ENCODE measurements around the gene BCL2L1. TPM values are rescaled to one million over a fixed set of nuclear protein-coding genes. Genes with fewer than 3 reads are reported as not detected.
"Not testable (repeated sequence)": the region's sequence is repeated elsewhere in the genome, so short reads cannot be mapped to it uniquely, and the experiment has no call there.

BCL2L1 gene
- total RNA-seq, 1 donor from 2014 or later: 141 TPM

GRCh38 chr20:31677553-31678260 is 45.0 kb downstream of the BCL2L1 start:
- intact Hi-C loops (cut with micrococcal nuclease): no loop called here

DNA sequence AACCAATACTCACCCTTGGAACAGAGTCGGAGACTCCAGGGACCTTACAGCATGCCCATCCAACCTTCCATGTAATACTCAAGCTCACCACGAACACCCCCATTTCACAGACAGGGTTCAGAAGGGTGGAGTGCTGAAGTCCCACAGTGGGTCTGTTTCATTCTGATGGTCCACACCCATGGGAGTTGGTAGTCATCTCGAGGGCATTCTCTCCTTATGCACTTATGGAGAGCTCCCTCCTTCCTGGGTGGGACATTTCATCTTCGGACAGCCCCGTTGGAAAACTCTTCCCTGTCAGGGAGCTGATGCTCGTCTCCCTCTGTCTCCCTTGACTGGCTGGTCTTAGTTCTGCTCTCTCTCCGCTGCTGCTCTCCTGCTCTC is 46.1 kb downstream of the BCL2L1 start:
- intact Hi-C loops (cut with micrococcal nuclease): no loop called here

DNA sequence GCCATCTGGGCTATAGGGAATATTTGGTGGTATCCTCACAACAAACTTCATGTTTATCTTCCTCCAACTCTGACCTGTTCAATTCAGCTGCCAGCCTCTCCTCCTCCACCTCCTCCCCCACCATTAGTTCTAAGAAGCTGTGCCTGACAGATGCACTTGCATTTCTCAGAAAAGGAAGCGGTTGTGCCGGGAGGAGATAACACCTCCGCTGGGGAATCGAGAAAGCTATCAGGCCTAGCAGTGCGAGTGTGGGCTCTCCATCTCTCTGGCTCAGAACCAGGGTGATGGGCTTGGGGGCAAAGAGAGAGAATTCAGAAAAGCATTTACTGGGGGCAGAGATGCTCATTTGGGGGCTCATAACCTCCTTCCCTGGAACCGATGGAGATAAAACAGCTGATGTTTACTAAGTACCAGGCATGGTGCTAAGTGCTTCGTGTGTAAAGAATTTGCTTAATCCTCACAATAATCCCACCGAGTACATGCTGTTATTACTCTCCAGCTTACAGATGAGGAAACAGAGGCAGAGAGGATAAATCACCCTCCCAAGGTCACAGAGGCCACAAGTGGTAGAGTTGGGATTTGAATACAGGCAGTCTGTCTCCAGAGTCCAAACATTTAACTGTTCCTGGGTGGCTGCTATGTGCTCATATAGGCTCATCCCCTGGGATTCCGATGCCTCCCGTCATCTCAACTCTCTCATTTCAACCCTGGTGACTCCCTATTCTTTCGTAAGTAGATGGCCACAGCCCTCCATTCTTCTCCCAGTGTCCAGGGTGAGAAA is 46.6 kb downstream of the BCL2L1 start:
- intact Hi-C loops (cut with micrococcal nuclease): loop anchor here (1.0 kb wide), 6 partner anchors 8 to 63 kb away; partner anchors contain the start of genes BCL2L1 and TPX2

- intact Hi-C loops (cut with micrococcal nuclease): loop anchor here (1.0 kb wide), 7 partner anchors 9 to 64 kb away; partner anchors contain the start of genes BCL2L1 and TPX2
These were observed 47.5 kb downstream of the BCL2L1 start for GRCh38 chr20:31674895-31675827.

GRCh38 chr20:31673943-31674463 is 48.7 kb downstream of the BCL2L1 start:
- intact Hi-C loops (cut with micrococcal nuclease): loop anchor here (1.0 kb wide), 1 partner anchor 8 kb away; no protein-coding TSS in a partner anchor

DNA sequence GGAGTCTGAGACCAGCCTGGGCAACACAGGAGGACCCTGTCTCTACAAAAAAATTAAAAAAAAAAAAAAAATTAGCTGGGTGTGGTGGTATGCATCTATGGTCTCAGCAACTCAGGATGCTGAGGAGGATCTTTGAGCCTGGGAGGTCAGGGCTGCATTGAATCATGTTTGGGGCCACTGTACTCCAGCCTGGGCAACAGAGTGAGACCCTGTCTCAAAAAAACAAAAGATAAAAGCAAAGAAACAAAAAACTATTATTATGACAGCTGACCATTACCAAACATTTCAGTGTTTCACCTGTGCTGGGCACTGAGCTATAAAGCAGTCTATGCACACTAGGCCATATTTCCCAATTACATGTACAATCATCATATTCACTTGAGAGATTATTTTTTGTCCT is 49.2 kb downstream of the BCL2L1 start:
- intact Hi-C loops (cut with micrococcal nuclease): no loop called here

DNA sequence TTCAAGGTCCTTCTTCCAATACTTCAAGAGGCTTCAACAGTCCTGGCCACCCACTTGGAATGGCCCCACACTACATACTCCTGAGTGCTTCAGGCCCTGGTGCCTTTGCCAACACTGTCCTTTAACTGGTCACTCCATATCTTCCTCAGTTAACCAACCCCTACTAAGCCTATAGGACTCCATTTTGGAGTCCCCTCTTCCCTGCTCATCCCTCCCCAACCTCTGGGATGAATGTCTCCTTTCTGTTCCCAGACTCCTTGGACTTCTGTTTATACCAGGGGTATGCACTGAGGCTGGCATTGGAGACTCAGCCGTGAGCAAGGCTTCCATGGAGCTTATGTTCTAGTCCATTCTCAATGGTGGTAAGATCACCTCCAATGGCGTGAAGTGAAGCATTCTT is 51.3 kb downstream of the BCL2L1 start:
- intact Hi-C loops (cut with micrococcal nuclease): no loop called here

- intact Hi-C loops (cut with micrococcal nuclease): no loop called here
These were observed 52.1 kb downstream of the BCL2L1 start for GRCh38 chr20:31670371-31671228.

DNA sequence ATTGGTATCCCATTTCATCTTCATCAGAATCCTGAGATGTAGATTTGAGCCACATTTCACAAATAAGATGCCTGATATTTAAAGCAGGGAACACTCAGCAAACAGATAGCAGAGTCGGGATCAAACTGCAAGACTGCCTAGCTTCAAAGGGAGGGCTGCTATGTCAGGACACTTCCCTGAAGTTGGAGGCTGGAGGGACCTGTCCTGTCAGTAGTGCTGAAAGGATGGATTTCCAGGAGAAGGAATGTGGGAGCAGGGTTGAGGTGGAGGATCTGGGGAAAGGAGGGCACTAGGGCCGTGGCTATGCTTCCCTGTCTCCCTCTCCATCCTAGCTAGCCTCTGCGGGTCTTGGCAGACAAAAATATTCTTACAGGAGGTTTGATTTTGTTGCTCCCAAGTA is 52.8 kb downstream of the BCL2L1 start:
- intact Hi-C loops (cut with micrococcal nuclease): no loop called here

DNA sequence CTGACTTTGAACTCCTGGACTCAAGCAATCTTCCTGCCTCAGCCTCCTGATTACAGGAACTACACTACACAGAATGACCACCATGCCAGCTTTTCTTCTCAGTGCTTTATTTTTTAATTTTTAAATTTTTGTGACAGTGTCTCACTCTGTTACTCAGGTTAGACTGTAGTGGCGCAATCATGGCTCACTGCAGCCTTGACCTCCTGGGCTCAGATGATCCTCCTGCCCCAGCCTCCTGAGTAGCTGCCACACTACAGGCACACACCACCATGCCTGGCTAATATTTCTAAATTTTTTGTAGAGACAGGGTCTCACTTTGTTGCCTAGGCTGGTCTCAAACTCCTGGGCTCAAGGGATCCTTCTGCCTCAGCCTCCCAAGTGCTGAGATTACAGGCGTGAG is 53.7 kb downstream of the BCL2L1 start:
- intact Hi-C loops (cut with micrococcal nuclease): not testable (repeated sequence)

DNA sequence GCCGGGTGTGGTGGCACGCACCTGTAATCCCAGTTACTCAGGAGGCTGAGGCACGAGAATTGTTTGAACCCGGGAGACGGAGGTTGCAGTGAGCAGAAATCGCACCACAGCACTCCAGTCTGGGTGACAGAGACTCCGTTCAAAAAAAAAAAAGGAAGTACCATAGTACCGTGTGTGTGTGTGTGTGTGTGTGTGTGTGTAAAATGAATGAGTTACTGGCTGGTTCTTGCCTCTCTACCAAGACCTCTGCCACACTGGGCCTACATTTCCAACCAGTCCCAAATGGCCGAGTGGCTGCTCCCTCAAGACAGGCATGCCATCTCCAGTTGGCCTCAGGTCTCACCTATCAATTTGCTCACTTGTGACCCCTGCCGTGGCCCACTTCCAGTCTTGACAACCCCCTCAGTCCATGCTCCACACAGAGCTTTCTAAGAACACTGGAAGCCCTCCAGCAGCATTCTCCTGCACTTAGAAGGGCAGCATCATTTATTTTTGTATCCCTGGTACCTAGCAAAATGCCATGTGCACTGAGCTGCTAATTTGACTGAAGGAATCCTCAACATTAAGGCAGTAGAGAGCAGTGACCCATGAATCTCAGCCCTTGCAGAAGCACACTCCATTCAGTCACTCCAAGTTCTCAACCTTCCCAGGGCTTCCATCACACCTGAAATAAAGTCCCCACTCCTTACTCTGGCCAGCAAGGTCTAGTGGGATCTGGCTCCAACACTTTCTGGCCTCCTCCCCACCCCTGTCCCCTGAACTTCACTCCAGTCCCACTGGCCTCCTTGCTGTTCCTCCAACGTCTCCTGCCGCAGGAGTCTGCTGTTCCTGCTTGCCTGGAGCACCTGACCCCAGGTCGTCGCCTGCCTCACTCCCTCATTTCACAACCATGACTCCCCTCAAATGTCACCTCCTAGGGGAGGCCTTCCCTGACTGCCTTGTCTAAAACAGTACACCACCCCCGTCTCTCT is 55.1 kb downstream of the BCL2L1 start:
- intact Hi-C loops (cut with micrococcal nuclease): no loop called here

- intact Hi-C loops (cut with micrococcal nuclease): loop anchor here (1.0 kb wide), 1 partner anchor 8 kb away; no protein-coding TSS in a partner anchor
These were observed 56.2 kb downstream of the BCL2L1 start for GRCh38 chr20:31666258-31667042.

- intact Hi-C loops (cut with micrococcal nuclease): loop anchor here (1.0 kb wide), 1 partner anchor 9 kb away; no protein-coding TSS in a partner anchor
These were observed 56.9 kb downstream of the BCL2L1 start for GRCh38 chr20:31665753-31666152.

DNA sequence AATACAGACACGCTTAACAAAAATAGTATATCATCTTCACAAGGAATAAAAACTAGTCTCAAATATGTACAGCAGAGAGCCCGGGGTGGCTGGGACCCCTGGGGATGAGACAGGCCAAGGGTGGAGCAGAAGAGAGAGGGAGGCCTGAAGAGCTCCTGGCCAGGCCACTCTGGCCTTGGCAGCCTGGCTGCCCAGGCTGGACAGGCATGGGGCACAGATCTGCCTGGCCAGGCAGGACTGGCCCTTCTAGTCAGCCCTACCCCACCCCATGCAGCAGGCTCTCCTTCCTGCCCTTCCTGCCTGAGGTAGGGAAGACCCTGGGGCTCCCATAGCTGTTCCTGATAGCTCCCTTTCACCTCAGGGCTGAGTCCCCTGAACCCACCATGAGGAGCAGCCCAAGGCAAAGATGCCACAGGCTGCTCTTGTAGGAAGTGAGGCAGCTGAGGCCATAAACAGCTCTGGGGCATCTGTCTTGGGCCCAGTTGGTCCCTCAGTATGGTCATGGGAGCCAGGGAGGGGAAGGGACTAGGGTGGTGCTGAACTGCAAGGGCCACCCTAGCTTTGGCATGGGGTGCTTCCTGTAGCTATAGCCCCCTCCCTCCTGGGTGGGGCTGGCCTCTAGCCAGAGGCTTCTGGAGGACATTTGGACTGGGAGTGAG is 57.8 kb downstream of the BCL2L1 start:
- intact Hi-C loops (cut with micrococcal nuclease): no loop called here

- intact Hi-C loops (cut with micrococcal nuclease): no loop called here
These were observed 58.6 kb downstream of the BCL2L1 start for GRCh38 chr20:31663838-31664695.

- intact Hi-C loops (cut with micrococcal nuclease): no loop called here
These were observed 59.2 kb downstream of the BCL2L1 start for GRCh38 chr20:31663524-31663837.

DNA sequence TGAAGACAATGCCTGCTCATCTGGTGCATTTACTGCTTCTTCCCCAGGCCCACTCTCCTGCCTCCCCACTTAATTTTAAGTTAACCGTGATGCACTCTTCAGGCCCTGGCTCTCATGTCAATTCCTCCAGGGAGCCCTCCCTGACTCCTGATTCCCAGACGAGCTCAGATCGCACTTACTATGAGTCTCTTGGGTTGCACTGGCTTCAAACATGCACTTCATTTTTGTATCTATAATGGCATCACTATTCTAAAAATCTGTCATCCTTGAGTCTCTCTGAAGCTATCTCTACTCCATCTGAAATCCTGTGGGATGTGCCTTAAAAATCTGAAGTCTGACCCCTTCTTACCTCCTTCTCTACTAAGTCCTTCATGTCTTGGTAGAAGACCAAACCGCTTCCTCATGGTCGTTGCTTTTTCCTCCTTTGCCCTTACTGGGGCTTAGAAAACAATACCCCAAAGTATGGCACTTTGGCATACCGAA is 60.3 kb downstream of the BCL2L1 start:
- intact Hi-C loops (cut with micrococcal nuclease): loop anchor here (1.0 kb wide), 1 partner anchor 13 kb away; no protein-coding TSS in a partner anchor

All from T-helper 1 cell treated with Interleukin-12 subunit alpha and Interleukin-12 subunit beta and Interleukin-4 antibody, amounts not matched to agents 30 ng/mL and 1 ng/mL, for 36 hours (primary cell).